Measurements from ENCODE around the gene NDP.

DNA sequence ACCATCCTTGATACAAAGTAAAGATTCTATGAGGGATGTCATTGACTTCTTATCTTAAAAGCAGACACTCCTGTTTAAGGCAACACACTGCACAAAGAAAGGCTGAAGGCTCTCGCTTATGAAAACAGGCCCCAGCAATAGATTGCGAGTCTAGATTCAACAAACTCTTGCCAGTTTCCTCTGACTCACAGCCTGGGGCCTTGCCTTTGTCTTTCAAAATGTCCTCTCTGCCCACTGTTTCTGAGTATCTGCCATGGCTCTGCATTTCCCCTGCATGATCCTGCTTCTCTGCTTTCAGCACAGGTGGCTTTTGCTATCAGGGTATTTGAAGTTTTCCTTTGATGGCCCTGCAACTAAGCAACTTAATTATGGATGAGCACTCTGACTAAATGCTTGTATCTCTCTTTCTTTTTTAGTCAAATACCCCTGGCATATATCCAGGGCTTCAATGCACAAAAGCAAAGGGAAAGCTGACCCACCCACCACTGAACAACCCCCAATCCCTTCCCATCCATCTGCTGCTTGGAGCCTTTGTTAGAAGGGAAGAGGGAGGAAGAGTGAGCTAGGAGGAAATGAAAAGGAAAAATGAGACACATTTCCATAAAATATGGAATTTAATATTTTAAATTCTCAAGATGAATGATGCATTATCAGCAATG is 32.2 kb downstream of the NDP start:
- TF ChIP-seq, protein P1, sequence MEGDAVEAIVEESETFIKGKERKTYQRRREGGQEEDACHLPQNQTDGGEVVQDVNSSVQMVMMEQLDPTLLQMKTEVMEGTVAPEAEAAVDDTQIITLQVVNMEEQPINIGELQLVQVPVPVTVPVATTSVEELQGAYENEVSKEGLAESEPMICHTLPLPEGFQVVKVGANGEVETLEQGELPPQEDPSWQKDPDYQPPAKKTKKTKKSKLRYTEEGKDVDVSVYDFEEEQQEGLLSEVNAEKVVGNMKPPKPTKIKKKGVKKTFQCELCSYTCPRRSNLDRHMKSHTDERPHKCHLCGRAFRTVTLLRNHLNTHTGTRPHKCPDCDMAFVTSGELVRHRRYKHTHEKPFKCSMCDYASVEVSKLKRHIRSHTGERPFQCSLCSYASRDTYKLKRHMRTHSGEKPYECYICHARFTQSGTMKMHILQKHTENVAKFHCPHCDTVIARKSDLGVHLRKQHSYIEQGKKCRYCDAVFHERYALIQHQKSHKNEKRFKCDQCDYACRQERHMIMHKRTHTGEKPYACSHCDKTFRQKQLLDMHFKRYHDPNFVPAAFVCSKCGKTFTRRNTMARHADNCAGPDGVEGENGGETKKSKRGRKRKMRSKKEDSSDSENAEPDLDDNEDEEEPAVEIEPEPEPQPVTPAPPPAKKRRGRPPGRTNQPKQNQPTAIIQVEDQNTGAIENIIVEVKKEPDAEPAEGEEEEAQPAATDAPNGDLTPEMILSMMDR (IDR thresholded peaks at IDR 0.05; ENCODE audit: insufficient read depth, low read depth, low read length) = no peak
- no peak for TF ChIP-seq EZH2 (IDR thresholded peaks at IDR 0.05; ENCODE audit: insufficient read depth, low read length)
